ENCODE results near the gene RPL18A. TPM values are rescaled to one million over a fixed set of nuclear protein-coding genes. Genes with fewer than 3 reads are reported as not detected.

RPL18A gene
- total RNA-seq, 2 experiments from 2014 or later: 3,019 to 3,145 TPM

DNA sequence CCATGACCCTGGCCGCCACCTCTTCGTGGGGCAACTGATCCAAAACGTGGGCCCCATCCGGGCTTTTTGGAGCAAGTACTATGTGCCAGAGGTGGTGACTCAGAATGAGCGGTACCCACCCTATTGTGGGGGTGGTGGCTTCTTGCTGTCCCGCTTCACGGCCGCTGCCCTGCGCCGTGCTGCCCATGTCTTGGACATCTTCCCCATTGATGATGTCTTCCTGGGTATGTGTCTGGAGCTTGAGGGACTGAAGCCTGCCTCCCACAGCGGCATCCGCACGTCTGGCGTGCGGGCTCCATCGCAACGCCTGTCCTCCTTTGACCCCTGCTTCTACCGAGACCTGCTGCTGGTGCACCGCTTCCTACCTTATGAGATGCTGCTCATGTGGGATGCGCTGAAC is 48.0 kb upstream of the RPL18A start:
- ChIA-PET POLR2A (no interaction called here), CTCF (ENCODE audit: unreplicated experiment) (no interaction called here)
- H3K9me3 ChIP-seq (ENCODE audit: low read length): no peaks in the 10 kb centered on the region
- H3K4me3 ChIP-seq (ENCODE audit: low read depth, low read length, poor library complexity, severe bottlenecking): no peak overlapping the region
- no peak overlapping the region for H2AFZ ChIP-seq (ENCODE audit: low read length)
- no peak for DNase-seq (ENCODE audit: low spot score)
- no peaks in the 10 kb centered on the region for H3K9me2 ChIP-seq (ENCODE audit: insufficient read depth, low read length)
- H3K36me3 ChIP-seq (ENCODE audit: insufficient read depth, low read length): no peaks in the 10 kb centered on the region
- no peaks in the 10 kb centered on the region for H4K20me1 ChIP-seq (ENCODE audit: insufficient read depth, low read length)
- no peaks in the 10 kb centered on the region for H3K79me2 ChIP-seq (ENCODE audit: insufficient read depth, low read depth, low read length)
- no peaks in the 10 kb centered on the region for H3K4me1 ChIP-seq (ENCODE audit: insufficient read depth, low read length, poor library complexity, severe bottlenecking)
- no TSS peak for BruUV-seq (replicated peaks)
- intact Hi-C loops (cut with micrococcal nuclease; ENCODE audit: unreplicated experiment): no loop called here
- H3K27ac ChIP-seq (ENCODE audit: low read depth, low read length, poor library complexity, severe bottlenecking): no peak overlapping the region
- H3K4me2 ChIP-seq (ENCODE audit: low read length): no peak overlapping the region
- TF ChIP-seq EZH2phosphoT487 (IDR thresholded peaks at IDR 0.05; ENCODE audit: borderline replicate concordance, low read depth, low read length) (no peak), CTCF (conservative IDR thresholded peaks at IDR 0.05; ENCODE audit: low read length) (no peak)

DNA sequence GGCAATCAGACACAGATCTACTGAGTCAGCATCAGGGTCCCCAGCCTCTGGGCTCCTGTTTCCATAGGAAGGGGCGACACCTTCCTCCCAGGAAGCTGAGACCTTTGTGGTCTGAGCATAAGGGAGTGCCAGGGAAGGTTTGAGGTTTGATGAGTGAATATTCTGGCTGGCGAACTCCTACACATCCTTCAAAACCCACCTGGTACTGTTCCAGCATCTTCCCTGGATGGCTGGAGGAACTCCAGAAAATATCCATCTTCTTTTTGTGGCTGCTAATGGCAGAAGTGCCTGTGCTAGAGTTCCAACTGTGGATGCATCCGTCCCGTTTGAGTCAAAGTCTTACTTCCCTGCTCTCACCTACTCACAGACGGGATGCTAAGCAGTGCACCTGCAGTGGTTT is 47.6 kb upstream of the RPL18A start:
- Histone ChIP-seq H3K4me3 (ENCODE audit: low read depth, low read length, poor library complexity, severe bottlenecking) (no peak overlapping the region), H2AFZ (ENCODE audit: low read length) (no peak overlapping the region), H3K9me3 (ENCODE audit: low read length) (no peaks in the 10 kb centered on the region), H3K36me3 (ENCODE audit: insufficient read depth, low read length) (no peaks in the 10 kb centered on the region), H3K27ac (ENCODE audit: low read depth, low read length, poor library complexity, severe bottlenecking) (no peak overlapping the region), H3K4me2 (ENCODE audit: low read length) (no peak overlapping the region), H4K20me1 (ENCODE audit: insufficient read depth, low read length) (no peaks in the 10 kb centered on the region), H3K79me2 (ENCODE audit: insufficient read depth, low read depth, low read length) (no peaks in the 10 kb centered on the region), H3K4me1 (ENCODE audit: insufficient read depth, low read length, poor library complexity, severe bottlenecking) (no peaks in the 10 kb centered on the region), H3K9me2 (ENCODE audit: insufficient read depth, low read length) (no peaks in the 10 kb centered on the region)
- no TSS peak for BruUV-seq (replicated peaks)
- no peak for DNase-seq (ENCODE audit: low spot score)
- ChIA-PET CTCF (ENCODE audit: unreplicated experiment) (no interaction called here), POLR2A (no interaction called here)
- intact Hi-C loops (cut with micrococcal nuclease; ENCODE audit: unreplicated experiment): no loop called here
- TF ChIP-seq CTCF (conservative IDR thresholded peaks at IDR 0.05; ENCODE audit: low read length) (no peak), EZH2phosphoT487 (IDR thresholded peaks at IDR 0.05; ENCODE audit: borderline replicate concordance, low read depth, low read length) (no peak)

DNA sequence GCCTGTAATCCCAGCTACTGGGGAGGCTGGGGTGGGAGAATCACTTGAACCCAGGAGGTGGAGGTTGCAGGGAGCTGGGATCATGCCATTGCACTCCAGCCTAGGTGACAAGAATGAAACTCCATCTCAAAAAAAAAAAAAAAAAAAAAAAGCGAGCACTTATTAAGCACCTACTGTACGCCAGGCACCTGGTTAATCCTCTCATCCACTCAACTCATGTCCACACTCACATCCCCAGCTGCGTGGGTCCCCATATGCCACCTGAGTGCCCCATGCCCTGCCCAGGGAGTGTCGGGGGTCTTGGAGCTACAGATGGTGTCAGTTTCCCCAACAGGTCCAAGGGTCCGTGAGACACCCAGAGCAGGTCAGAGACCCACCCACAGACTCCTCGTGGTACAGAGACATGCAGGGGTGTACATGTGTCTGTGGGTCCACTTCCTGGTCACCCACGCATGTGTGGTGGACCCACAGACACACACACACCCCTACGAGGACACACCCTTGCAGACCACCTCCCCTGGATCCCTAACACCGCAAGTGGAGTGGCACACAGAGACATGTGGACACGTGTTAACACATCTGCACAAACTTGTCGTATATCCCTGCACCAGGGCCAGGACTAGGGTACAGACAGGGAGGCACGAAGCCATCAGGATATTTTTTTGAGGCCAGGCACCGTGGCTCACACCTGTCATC is 41.9 kb upstream of the RPL18A start:
- Histone ChIP-seq H3K36me3 (ENCODE audit: insufficient read depth, low read length) (no peaks in the 10 kb centered on the region), H3K79me2 (ENCODE audit: insufficient read depth, low read depth, low read length) (no peaks in the 10 kb centered on the region), H4K20me1 (ENCODE audit: insufficient read depth, low read length) (no peaks in the 10 kb centered on the region), H3K4me3 (ENCODE audit: low read depth, low read length, poor library complexity, severe bottlenecking) (no peak overlapping the region), H3K4me1 (ENCODE audit: insufficient read depth, low read length, poor library complexity, severe bottlenecking) (no peaks in the 10 kb centered on the region), H2AFZ (ENCODE audit: low read length) (no peak overlapping the region), H3K9me3 (ENCODE audit: low read length) (no peaks in the 10 kb centered on the region), H3K27ac (ENCODE audit: low read depth, low read length, poor library complexity, severe bottlenecking) (no peak overlapping the region), H3K9me2 (ENCODE audit: insufficient read depth, low read length) (no peaks in the 10 kb centered on the region), H3K4me2 (ENCODE audit: low read length) (no peak overlapping the region)
- BruUV-seq (replicated peaks): no TSS peak
- intact Hi-C loops (cut with micrococcal nuclease; ENCODE audit: unreplicated experiment): no loop called here
- DNase-seq (ENCODE audit: low spot score): no peak
- CTCF ChIA-PET (ENCODE audit: unreplicated experiment): no interaction called here
- POLR2A ChIA-PET: interaction anchor here (0.6 kb wide), 1 partner anchor 15 kb away, joined by 4 read pairs; no protein-coding TSS in a partner anchor
- no peak for TF ChIP-seq EZH2phosphoT487 (IDR thresholded peaks at IDR 0.05; ENCODE audit: borderline replicate concordance, low read depth, low read length)

All from OCI-LY7 (cell line).